ENCODE measurements around the gene KRTAP19-8.

DNA sequence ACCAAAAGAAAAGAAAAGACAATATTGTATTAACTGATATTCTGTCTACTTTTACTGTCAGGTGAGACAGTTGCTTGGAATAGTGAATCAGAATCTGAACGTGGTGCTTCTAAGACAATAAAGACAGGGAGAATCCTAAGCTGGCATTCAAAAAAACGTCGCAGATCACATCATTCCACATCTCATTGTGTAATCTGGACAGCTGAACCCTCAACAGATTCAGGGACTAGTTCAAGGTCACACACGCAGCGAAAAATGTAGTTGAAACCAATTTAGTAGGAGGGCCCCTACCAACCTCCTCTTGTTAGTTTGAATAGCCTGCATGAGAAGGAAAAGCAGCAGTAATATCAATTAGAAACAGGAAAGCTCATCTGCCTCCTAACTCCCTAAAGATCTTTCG is 46.4 kb upstream of the KRTAP19-8 start:
- TF ChIP-seq POLR2AphosphoS5 (IDR thresholded peaks at IDR 0.05; ENCODE audit: insufficient read depth in 1 of 2, low read depth in 1 of 2), result no peak
- TF ChIP-seq POLR2A (IDR thresholded peaks at IDR 0.05), result no peak
